IPS-20b (cell line): ENCODE data around the gene MYO18A.

Source experiments
- H3K27ac ChIP-seq: one replicate; pipeline ENCODE4 v1.5.1; 2013; ENCODE audit warnings: low read length
- H3K27me3 ChIP-seq: 2 replicates; pipeline ENCODE4 v1.6.1; 2013; ENCODE audit warnings: mild to moderate bottlenecking, low read length, inconsistent platforms; ENCODE audit not compliant: insufficient read depth
- H3K36me3 ChIP-seq: 2 replicates; pipeline ENCODE4 v1.6.1; 2013; ENCODE audit warnings: low read depth, mild to moderate bottlenecking, inconsistent platforms, low read length, moderate library complexity; ENCODE audit not compliant: insufficient read depth
- H3K4me1 ChIP-seq: 2 replicates; pipeline ENCODE4 v1.6.1; 2013; ENCODE audit warnings: mild to moderate bottlenecking, control low read depth, inconsistent platforms, low read length, moderate library complexity; ENCODE audit not compliant: insufficient read depth
- H3K4me3 ChIP-seq: 2 replicates; pipeline ENCODE4 v1.5.1; 2013; ENCODE audit warnings: mild to moderate bottlenecking, low read length, inconsistent platforms
- H3K9ac ChIP-seq: 2 replicates; pipeline ENCODE4 v1.6.1; 2013; ENCODE audit warnings: low read depth, mild to moderate bottlenecking, inconsistent platforms, low read length, moderate library complexity
- H3K9me3 ChIP-seq: 2 replicates; pipeline ENCODE4 v1.6.1; 2013; ENCODE audit warnings: mild to moderate bottlenecking, low read depth, low read length, inconsistent platforms; ENCODE audit not compliant: insufficient read depth

MYO18A gene

GRCh38 chr17:29190039-29190438 lies 9.8 kb upstream of the MYO18A start:
- H3K4me3 ChIP-seq = no peak overlapping the region
- no peaks in the 10 kb centered on the region for H3K36me3 ChIP-seq
- no peaks in the 10 kb centered on the region for H3K9me3 ChIP-seq
- no peak overlapping the region for H3K9ac ChIP-seq
- no peaks in the 10 kb centered on the region for H3K27me3 ChIP-seq
- H3K27ac ChIP-seq = no peak overlapping the region
- no peaks in the 10 kb centered on the region for H3K4me1 ChIP-seq

DNA sequence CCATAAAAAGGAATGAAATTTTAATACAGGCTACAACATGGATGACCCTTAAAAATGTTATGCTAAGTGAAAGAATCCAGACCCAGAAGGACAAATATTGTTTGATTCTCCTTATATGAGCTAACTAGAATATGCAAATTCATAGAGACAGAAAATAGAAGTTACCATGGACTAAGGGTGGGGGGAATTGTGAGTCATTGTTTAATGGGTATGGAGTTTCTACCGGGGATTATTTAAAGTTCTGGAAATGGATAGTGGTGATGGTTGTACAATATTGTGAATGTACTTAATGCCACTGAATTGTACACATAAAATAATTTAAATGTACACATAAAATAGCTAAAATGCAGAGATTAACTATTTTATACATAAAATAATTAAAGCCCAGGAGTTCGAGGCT lies 9.2 kb upstream of the MYO18A start:
- no peak overlapping the region for H3K27ac ChIP-seq
- no peaks in the 10 kb centered on the region for H3K27me3 ChIP-seq
- no peaks in the 10 kb centered on the region for H3K36me3 ChIP-seq
- no peaks in the 10 kb centered on the region for H3K4me1 ChIP-seq
- H3K4me3 ChIP-seq = no peak overlapping the region
- H3K9me3 ChIP-seq = no peaks in the 10 kb centered on the region
- H3K9ac ChIP-seq = no peak overlapping the region

GRCh38 chr17:29181226-29181625 lies 1.0 kb upstream of the MYO18A start:
- no peak overlapping the region for H3K4me3 ChIP-seq
- H3K4me1 ChIP-seq = peaks cover 21% of the 10 kb centered on the region
- H3K9me3 ChIP-seq = no peaks in the 10 kb centered on the region; the same call in 1 of the 2 replicates
- H3K36me3 ChIP-seq = no peaks in the 10 kb centered on the region
- no peak overlapping the region for H3K9ac ChIP-seq
- peaks cover 18% of the 10 kb centered on the region for H3K27me3 ChIP-seq
- no peak overlapping the region for H3K27ac ChIP-seq

DNA sequence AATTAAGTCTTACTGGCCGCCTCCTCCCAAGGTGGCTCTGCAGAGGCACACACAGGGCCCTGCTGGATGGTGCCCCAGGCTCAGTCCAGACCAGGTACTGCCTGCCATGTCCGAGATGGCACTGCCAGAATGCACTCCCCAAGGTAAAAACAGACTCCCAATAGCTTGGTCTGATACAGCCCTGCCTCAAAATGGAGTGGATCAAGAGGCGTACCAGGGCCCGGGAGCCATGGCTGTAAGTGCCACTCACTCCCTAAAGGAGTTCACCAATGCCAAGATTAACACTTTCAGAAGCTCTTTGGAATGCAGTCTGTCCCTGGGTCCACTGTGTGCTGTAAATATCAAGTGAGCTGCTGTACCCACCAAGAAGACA lies 576 bp upstream of the MYO18A start:
- no peak overlapping the region; the same call in 1 of the 2 replicates for H3K9ac ChIP-seq
- peaks cover 24% of the 10 kb centered on the region for H3K4me1 ChIP-seq
- no peaks in the 10 kb centered on the region; the same call in 1 of the 2 replicates for H3K9me3 ChIP-seq
- no peaks in the 10 kb centered on the region for H3K36me3 ChIP-seq
- peaks cover 18% of the 10 kb centered on the region for H3K27me3 ChIP-seq
- H3K27ac ChIP-seq = no peak overlapping the region
- H3K4me3 ChIP-seq = peak overlapping the region; percentile 74

- Histone ChIP-seq H3K27me3 (peaks cover 18% of the 10 kb centered on the region), H3K4me3 (peak overlapping the region; percentile 88), H3K4me1 (peaks cover 24% of the 10 kb centered on the region), H3K36me3 (no peaks in the 10 kb centered on the region), H3K9me3 (no peaks in the 10 kb centered on the region; the same call in 1 of the 2 replicates), H3K9ac (peak overlapping the region; percentile 75; the same call in 1 of the 2 replicates), H3K27ac (no peak overlapping the region)
These were observed 765 bp downstream of the MYO18A start for GRCh38 chr17:29179232-29180033.

DNA sequence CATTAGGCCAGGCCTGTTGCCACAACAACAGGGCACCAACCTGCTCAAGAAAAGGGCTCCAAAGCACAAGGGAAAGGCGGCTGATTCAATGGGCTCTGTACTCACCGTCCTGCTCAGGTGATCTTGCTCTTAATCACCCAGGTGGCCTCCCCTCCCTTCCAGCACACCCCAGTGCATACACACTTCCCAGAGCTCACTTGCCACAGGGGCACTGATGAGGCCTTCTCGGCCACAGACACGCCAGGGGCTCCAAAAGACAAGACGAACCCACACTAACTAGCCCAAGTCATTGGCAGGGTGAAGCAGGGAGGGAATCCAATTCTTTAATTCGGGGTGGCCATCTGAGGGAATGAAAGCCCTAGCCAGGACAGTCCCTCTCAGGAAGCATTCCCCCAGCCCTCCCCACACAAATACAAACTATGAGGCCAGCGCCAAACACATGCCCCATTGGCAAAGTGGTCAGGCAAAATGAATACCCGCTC lies 1.4 kb downstream of the MYO18A start:
- no peaks in the 10 kb centered on the region for H3K36me3 ChIP-seq
- no peak overlapping the region for H3K27ac ChIP-seq
- peak overlapping the region; percentile 75; the same call in 1 of the 2 replicates for H3K9ac ChIP-seq
- H3K9me3 ChIP-seq = no peaks in the 10 kb centered on the region; the same call in 1 of the 2 replicates
- peaks cover 18% of the 10 kb centered on the region for H3K27me3 ChIP-seq
- H3K4me1 ChIP-seq = peaks cover 24% of the 10 kb centered on the region
- H3K4me3 ChIP-seq = peak overlapping the region; percentile 88

- H3K36me3 ChIP-seq = no peaks in the 10 kb centered on the region
- H3K9ac ChIP-seq = peak overlapping the region; percentile 75; the same call in 1 of the 2 replicates
- H3K4me1 ChIP-seq = peaks cover 24% of the 10 kb centered on the region
- H3K27ac ChIP-seq = no peak overlapping the region
- H3K4me3 ChIP-seq = peak overlapping the region; percentile 88
- peaks cover 18% of the 10 kb centered on the region for H3K27me3 ChIP-seq
- H3K9me3 ChIP-seq = no peaks in the 10 kb centered on the region
These were observed 2.1 kb downstream of the MYO18A start for GRCh38 chr17:29177871-29178749.

- peak overlapping the region; percentile 88; the same call in 1 of the 2 replicates for H3K4me3 ChIP-seq
These were observed 2.7 kb downstream of the MYO18A start for GRCh38 chr17:29177541-29177870.

DNA sequence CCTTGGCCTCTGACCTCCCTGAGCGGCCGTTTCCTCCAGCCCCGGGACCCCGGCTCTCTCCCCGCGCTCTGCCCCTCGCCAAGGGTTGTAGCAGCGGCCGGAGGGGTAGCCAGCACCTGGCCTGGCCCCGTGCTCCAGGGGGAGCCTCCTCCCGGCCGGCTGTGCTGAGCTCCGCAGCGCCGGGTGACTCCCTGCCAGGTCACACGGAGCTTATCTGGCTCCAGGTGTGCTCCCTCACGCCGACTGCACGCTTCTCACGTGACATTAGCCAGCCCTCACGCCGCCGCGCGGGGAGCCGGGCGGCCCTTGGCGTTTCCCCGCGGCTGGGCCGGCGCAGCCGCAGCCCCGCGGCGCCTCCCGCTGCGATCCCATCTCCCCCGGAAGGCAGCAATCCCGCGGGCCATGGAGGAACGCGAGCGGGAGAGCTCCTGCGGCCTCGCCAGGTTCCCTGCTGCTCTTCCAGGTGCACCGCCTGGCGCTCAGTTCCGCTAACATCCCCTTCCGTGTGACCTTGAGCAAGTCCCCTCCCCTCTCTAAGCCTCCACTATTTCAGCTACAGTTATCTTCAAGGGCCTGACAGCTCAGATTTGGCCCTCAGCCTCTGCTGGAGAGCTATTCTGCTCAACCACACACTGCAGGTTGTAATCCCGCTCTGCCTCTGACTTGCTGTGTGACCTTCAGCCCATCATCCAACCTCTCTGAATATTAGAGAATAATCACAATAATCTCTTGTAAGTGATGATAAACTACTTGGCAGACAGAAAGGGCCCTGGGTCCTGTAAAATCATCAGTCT lies 3.4 kb downstream of the MYO18A start:
- H3K4me1 ChIP-seq = peaks cover 24% of the 10 kb centered on the region
- H3K9me3 ChIP-seq = no peaks in the 10 kb centered on the region
- peak overlapping the region; percentile 69 for H3K9ac ChIP-seq
- no peaks in the 10 kb centered on the region for H3K36me3 ChIP-seq
- peak overlapping the region; percentile 88 for H3K4me3 ChIP-seq
- H3K27ac ChIP-seq = no peak overlapping the region
- H3K27me3 ChIP-seq = peaks cover 14% of the 10 kb centered on the region

More at GRCh38 chr17:29177541-29177870, 2.7 kb downstream of the MYO18A start:
- Histone ChIP-seq H3K9ac (peak overlapping the region; percentile 69; the same call in 1 of the 2 replicates), H3K4me1 (peaks cover 24% of the 10 kb centered on the region), H3K27ac (no peak overlapping the region), H3K9me3 (no peaks in the 10 kb centered on the region), H3K36me3 (no peaks in the 10 kb centered on the region), H3K27me3 (peaks cover 18% of the 10 kb centered on the region)

GRCh38 chr17:29175349-29175748 lies 4.8 kb downstream of the MYO18A start:
- peaks cover 24% of the 10 kb centered on the region for H3K4me1 ChIP-seq
- no peak overlapping the region for H3K27ac ChIP-seq
- H3K27me3 ChIP-seq = no peaks in the 10 kb centered on the region
- no peaks in the 10 kb centered on the region for H3K9me3 ChIP-seq
- no peak overlapping the region for H3K4me3 ChIP-seq
- no peak overlapping the region for H3K9ac ChIP-seq
- H3K36me3 ChIP-seq = no peaks in the 10 kb centered on the region

DNA sequence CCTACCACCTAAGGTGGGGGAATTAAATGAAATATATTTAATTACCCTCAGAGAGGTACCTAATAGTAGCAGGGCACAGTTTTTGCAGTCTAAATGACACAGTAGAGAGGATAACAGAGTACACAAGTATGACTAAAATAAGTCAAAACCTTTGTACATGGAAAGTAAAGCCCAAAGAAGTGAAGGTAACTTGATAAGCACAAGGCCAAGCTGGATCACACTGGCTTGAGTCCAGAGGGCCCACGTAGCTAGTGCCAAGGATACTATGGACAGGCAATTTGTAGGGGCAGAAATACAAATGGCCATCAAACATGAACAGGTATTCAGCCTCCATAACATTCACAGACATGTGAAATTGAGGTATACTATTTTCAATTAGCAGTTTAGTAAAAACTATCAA lies 7.6 kb downstream of the MYO18A start:
- no peaks in the 10 kb centered on the region for H3K36me3 ChIP-seq
- H3K27ac ChIP-seq = no peak overlapping the region
- H3K4me3 ChIP-seq = no peak overlapping the region
- H3K27me3 ChIP-seq = no peaks in the 10 kb centered on the region
- no peak overlapping the region for H3K9ac ChIP-seq
- peaks cover 10% of the 10 kb centered on the region for H3K4me1 ChIP-seq
- H3K9me3 ChIP-seq = no peaks in the 10 kb centered on the region
